Common myeloid progenitor, CD34-positive (primary cell): ENCODE data around the gene NELL1.

Experiments
- CTCF ChIA-PET: fragments of 350-600 bp; sonication (Branson Sonifier 250); formaldehyde crosslinking; loops from one replicate; lab custom pipeline; 2021; ENCODE audit warnings: antibody characterized with exemption; lab: Charles Lee
- POLR2A ChIA-PET: fragments of 350-600 bp; sonication (Branson Sonifier 250); formaldehyde crosslinking; loops from one replicate; lab custom pipeline; 2021; ENCODE audit warnings: antibody characterized with exemption; lab: Charles Lee
- DNase-seq, 3 donors: peaks; one replicate each; pipeline versions ENCODE4 v3.0.0 to v3.0.0-alpha.2; 2013
- H3K27ac ChIP-seq, 2 experiments: 1 replicate in 1 of 2; 2 replicates in 1 of 2; pipeline ENCODE4 v1.7.0; 2013; ENCODE audit warnings: inconsistent platforms in 2 of 2, low read length in 2 of 2, mild to moderate bottlenecking in 2 of 2, low read depth in 1 of 2, moderate library complexity in 1 of 2; ENCODE audit not compliant: severe bottlenecking in 2 of 2, insufficient read depth in 1 of 2, poor library complexity in 1 of 2
- H3K27me3 ChIP-seq, 5 experiments: replicated peaks in 2 of 5; 1 replicate in 3 of 5; 2 replicates in 2 of 5; pipeline versions ENCODE4 v1.6.1 to v1.7.0; 2013; ENCODE audit warnings: low read length in 4 of 5, mild to moderate bottlenecking in 2 of 5, moderate library complexity in 2 of 5, inconsistent platforms in 1 of 5; ENCODE audit not compliant: insufficient read depth in 5 of 5, control insufficient read depth in 4 of 5
- H3K36me3 ChIP-seq, 4 experiments: 1 replicate in 2 of 4; 2 replicates in 2 of 4; pipeline versions ENCODE4 v1.6.1 to v1.7.0; 2013; ENCODE audit warnings: low read length in 3 of 4, control low read depth in 1 of 4, mild to moderate bottlenecking in 1 of 4; ENCODE audit not compliant: control insufficient read depth in 4 of 4, insufficient read depth in 4 of 4
- H3K4me1 ChIP-seq, 4 experiments: 1 replicate in 3 of 4; 2 replicates in 1 of 4; pipeline versions ENCODE4 v1.6.1 to v1.7.1; 2013; ENCODE audit warnings: low read length in 3 of 4, mild to moderate bottlenecking in 3 of 4, control low read depth in 1 of 4, inconsistent platforms in 1 of 4, moderate library complexity in 1 of 4; ENCODE audit not compliant: control insufficient read depth in 4 of 4, insufficient read depth in 4 of 4; ENCODE audit errors: control extremely low read depth in 1 of 4
- H3K4me3 ChIP-seq, 7 experiments: 1 replicate in 4 of 7; 2 replicates in 3 of 7; pipeline versions ENCODE4 v1.5.1 to v1.7.0; 2013; ENCODE audit warnings: mild to moderate bottlenecking in 7 of 7, low read length in 6 of 7, moderate library complexity in 6 of 7, inconsistent platforms in 2 of 7, low read depth in 2 of 7, control low read depth in 1 of 7; ENCODE audit not compliant: insufficient read depth in 4 of 7, control insufficient read depth in 1 of 7; ENCODE audit errors: extremely low read depth in 1 of 7
- H3K9me3 ChIP-seq, 5 experiments: 1 replicate in 4 of 5; 2 replicates in 1 of 5; pipeline versions ENCODE4 v1.6.1 to v1.7.1; 2013; ENCODE audit warnings: low read length in 4 of 5, mild to moderate bottlenecking in 2 of 5, inconsistent platforms in 1 of 5, low read depth in 1 of 5, moderate library complexity in 1 of 5; ENCODE audit not compliant: control insufficient read depth in 4 of 5, insufficient read depth in 2 of 5; ENCODE audit errors: control extremely low read depth in 1 of 5
- WGBS: methylation state at CpG from one replicate; pipeline ENCODE4 v1.1.5; 2013; ENCODE audit not compliant: insufficient coverage; 5-methylcytosine and 5-hydroxymethylcytosine counted together

Gene NELL1

DNA sequence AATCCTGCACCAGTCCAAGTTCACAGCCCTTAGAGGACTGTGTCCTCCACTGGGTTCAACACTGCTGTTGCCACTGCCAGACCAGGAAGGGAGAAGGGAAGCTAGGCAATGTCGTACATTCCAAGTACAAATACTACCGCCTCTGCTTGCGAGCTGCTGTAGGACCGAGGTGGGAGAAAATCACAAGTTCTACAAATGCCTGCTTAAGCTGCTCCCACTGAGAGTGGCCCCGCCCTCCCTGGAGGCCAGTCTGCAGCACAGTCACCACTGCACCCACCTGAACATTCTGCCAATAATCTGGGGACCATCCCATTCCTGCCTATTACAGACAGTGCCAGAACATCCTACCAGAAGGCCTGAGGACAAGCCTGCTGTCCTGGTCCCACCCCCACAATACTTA, 816.0 kb downstream of the NELL1 start:
- H3K27ac ChIP-seq: no peak overlapping the region
- no peaks in the 10 kb centered on the region for H3K27me3 ChIP-seq
- H3K9me3 ChIP-seq: no peaks in the 10 kb centered on the region
- H3K4me1 ChIP-seq: peaks cover 0 to 8% (median 2%) of the 10 kb centered on the region in 4 experiments
- ChIA-PET CTCF (no interaction called here), POLR2A (no interaction called here)
- WGBS: 76% methylated on average over 5 of the region's 5 CpGs
- DNase-seq: no peak
- no peaks in the 10 kb centered on the region for H3K36me3 ChIP-seq
- H3K4me3 ChIP-seq: no peak overlapping the region

DNA sequence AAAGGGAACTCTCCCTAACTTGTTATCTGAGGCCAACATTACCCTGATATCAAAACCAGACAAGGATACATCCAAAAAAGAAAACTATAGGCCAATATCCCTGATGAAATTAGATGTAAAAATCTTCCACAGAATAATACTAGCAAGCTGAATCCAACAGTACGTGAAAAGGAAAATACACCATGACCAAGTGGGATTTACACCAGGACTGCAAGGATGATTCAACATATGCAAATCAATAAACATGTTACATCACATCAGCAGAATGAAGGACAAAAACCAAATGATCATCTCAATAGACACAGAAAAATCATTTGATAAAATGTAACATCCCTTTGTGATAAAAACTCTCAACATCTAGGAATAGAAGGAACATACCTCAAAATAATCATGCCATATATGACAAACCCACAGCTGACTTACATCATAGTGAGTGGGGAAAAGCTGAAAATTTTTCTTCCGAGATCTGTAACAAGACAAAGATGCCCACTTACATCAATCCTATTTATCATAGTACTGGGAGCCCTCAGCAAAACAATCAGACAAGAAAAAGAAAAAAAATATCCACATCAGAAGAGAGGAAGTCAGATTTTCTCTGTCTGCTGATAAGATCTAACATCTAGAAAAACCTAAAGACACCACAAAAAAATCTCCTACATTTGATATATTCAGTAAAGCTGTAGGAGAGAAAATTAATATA, 820.2 kb downstream of the NELL1 start:
- WGBS: no CpG with 5 or more reads among the region's 2 CpGs
- DNase-seq: peak in 2 of 3 donors; percentile 38 to 51
- Histone ChIP-seq H3K4me1 (peaks cover 0 to 8% (median 2%) of the 10 kb centered on the region in 4 experiments), H3K9me3 (no peaks in the 10 kb centered on the region), H3K27me3 (no peaks in the 10 kb centered on the region), H3K4me3 (no peak overlapping the region), H3K36me3 (no peaks in the 10 kb centered on the region), H3K27ac (no peak overlapping the region)
- ChIA-PET CTCF (interaction anchor here (1.9 kb wide), 1 partner anchor 23 kb away, joined by 5 read pairs; no protein-coding TSS in a partner anchor), POLR2A (interaction anchor here (0.7 kb wide), 1 partner anchor 83 kb away, joined by 3 read pairs; no protein-coding TSS in a partner anchor)

DNA sequence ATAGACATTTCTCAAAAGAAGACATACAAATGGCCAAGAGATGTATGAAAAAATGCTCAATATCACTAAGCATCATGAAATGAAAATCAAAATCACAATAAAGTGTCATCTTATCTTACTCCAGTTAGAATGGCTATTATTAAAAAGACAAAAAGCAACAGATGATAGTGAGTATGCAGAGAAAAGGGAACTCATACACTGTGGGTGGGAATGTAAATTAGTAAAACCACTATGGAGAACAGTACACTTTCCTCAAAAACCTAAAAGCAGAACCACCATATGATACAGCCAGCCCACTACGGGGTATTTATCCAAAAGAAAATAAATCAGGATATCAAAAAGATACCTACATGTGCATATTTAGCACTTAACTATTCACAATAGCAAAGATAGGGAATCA, 823.5 kb downstream of the NELL1 start:
- CTCF ChIA-PET: no interaction called here
- H3K36me3 ChIP-seq: no peaks in the 10 kb centered on the region
- peaks cover 0 to 8% (median 2%) of the 10 kb centered on the region in 4 experiments for H3K4me1 ChIP-seq
- DNase-seq: peak in 2 of 3 donors; percentile 30 to 36
- no peak overlapping the region for H3K4me3 ChIP-seq
- H3K27ac ChIP-seq: no peak overlapping the region
- no CpG with 5 or more reads among the region's 1 CpG for WGBS
- POLR2A ChIA-PET: no interaction called here
- H3K9me3 ChIP-seq: peaks cover 0 to 2% (median 0%) of the 10 kb centered on the region in 5 experiments
- H3K27me3 ChIP-seq: no peaks in the 10 kb centered on the region

DNA sequence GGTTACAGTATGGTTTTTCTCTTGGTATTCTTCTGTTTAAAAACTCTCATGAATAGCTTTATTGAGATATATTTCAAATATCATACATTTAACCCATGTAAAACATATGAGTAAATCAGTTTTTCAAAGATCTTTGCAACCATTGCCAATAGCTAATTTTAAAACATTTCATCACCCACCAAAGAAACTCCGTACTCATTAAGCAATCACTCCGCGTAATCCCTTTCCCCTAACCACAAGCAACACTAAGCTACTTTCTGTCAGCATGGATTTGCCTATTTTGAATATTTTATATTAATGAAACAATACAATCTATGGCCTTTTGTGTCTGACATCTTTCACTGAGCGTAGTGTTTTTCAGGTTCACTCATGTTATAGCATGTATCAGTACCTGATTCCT, 825.6 kb downstream of the NELL1 start:
- no peak overlapping the region for H3K27ac ChIP-seq
- H3K4me3 ChIP-seq: no peak overlapping the region
- H3K4me1 ChIP-seq: no peaks in the 10 kb centered on the region
- DNase-seq: no peak
- CTCF ChIA-PET: no interaction called here
- peaks cover 0 to 2% (median 0%) of the 10 kb centered on the region in 5 experiments for H3K9me3 ChIP-seq
- H3K36me3 ChIP-seq: no peaks in the 10 kb centered on the region
- POLR2A ChIA-PET: no interaction called here
- no CpG with 5 or more reads among the region's 4 CpGs for WGBS
- no peaks in the 10 kb centered on the region for H3K27me3 ChIP-seq

GRCh38 chr11:21495879-21496278, 826.5 kb downstream of the NELL1 start:
- no peaks in the 10 kb centered on the region for H3K27me3 ChIP-seq
- no peaks in the 10 kb centered on the region for H3K4me1 ChIP-seq
- H3K27ac ChIP-seq: no peak overlapping the region
- no peaks in the 10 kb centered on the region for H3K36me3 ChIP-seq
- POLR2A ChIA-PET: no interaction called here
- no CpG with 5 or more reads among the region's 1 CpG for WGBS
- CTCF ChIA-PET: interaction anchor here (1.0 kb wide), 1 partner anchor 16 kb away, joined by 4 read pairs; no protein-coding TSS in a partner anchor
- DNase-seq: no peak
- H3K4me3 ChIP-seq: no peak overlapping the region
- H3K9me3 ChIP-seq: peaks cover 0 to 2% (median 0%) of the 10 kb centered on the region in 5 experiments

- no peak for DNase-seq
- H3K4me1 ChIP-seq: no peaks in the 10 kb centered on the region
- H3K27me3 ChIP-seq: no peaks in the 10 kb centered on the region
- 100% methylated on average over 1 of the region's 1 CpG for WGBS
- H3K4me3 ChIP-seq: no peak overlapping the region
- no peaks in the 10 kb centered on the region for H3K9me3 ChIP-seq
- ChIA-PET POLR2A (no interaction called here), CTCF (interaction anchor here (6.0 kb wide), 1 partner anchor 11 kb away, joined by 23 read pairs; no protein-coding TSS in a partner anchor)
- no peaks in the 10 kb centered on the region for H3K36me3 ChIP-seq
- H3K27ac ChIP-seq: no peak overlapping the region
Measured at GRCh38 chr11:21501245-21501644, 831.9 kb downstream of the NELL1 start.

DNA sequence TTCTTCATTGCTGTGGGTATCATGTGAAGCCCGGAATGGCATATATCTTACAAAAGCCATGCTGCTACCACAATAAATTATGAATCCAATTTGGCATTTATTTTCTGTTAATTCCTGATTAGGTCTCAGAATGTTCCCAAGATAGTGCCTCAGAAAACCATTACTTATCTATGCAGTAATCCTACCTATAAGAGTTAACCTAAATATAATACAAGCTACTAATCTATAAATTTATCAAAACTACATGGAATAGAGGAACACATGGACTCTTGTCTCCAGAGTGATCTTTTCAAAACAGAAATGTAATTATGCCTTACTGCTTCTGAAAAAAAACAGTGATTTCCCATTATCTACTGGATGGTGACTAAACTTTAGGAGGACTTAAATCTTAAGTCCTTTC, 835.7 kb downstream of the NELL1 start:
- H3K4me1 ChIP-seq: no peaks in the 10 kb centered on the region
- POLR2A ChIA-PET: interaction anchor here (0.7 kb wide), 1 partner anchor 9 kb away, joined by 5 read pairs; no protein-coding TSS in a partner anchor
- no peak overlapping the region for H3K27ac ChIP-seq
- H3K4me3 ChIP-seq: no peak overlapping the region
- no CpG with 5 or more reads among the region's 1 CpG for WGBS
- H3K27me3 ChIP-seq: no peaks in the 10 kb centered on the region
- DNase-seq: no peak
- H3K9me3 ChIP-seq: no peaks in the 10 kb centered on the region
- CTCF ChIA-PET: interaction anchor here (6.0 kb wide), 1 partner anchor 7 kb away, joined by 23 read pairs; no protein-coding TSS in a partner anchor
- H3K36me3 ChIP-seq: no peaks in the 10 kb centered on the region
